GM18526 (cell line): ENCODE data around the gene RHCG.

Experiments used
- POLR2A ChIP-seq: IDR thresholded peaks from 3 replicates; pipeline ENCODE4 v1.6.1; 2011; ENCODE audit not compliant: insufficient read length; ENCODE audit errors: extremely low read depth

The RHCG gene

DNA sequence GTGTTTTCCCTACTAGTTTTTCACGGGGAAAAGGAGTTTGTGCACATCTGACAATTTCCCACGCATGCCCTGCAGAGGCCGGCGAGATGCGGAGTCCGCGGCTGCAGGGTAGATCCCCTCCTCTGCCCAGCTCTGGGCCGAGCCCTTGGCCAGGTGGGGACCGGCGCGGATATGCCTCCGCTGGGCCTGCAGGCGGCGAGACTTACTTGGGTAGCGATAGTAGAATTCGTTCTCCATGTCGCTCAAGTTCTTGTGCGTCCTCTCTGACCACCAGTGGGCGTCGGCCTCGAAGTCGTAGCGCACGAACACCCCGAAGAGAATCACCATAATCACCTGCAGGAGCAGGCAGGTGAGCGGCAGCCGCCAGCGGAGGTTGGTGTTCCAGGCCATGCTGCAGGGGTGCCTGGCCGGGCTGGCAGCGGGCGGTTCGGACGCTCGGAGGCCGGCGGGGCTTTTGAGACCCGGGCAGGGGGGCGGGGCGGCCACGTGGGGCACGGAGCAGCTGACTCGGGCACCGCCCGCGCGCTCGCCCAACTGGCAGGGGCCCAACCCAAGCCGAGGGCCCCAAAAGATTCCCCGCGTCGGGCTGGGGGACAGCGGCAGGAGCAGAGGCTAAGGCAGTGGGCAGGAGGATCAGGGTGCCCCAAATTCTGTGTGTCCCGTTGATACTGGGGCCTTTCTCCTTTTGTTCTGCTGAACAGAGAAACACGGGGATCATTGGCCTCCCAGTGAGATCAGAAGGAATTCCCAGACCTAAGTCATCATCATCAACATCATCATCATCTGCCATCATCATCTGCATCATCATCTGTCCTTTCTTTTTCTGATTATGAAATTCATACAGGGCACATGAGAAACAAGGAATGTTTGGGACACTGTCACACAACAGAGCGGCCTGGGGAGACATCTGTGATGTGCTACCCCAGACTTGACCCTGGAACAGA is at the start of gene RHCG:
TSS of gene RHCG (minus strand) at position 429 of the 944 bp plus-strand sequence. CDS start at position 390, 39 bp downstream.
- TF ChIP-seq POLR2A, result no peak

DNA sequence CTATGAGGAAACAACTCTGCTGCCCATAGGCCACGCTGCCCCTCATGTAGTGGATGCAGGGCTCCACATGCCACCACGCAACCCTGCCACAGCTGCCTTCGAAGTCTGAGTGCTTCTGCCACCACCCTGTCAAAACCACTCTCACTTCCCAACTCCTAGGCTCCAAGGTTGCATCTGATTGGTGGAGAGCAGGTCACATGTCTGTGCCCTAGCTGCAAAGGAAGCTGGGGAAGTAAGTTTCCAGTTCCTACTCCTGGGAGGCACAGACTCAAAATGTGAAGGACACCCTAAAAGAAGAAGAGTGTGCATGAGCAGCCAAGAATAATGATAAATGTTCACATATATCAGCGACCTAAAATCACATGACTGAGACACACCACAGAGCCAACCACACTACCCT is 47.0 kb upstream of the RHCG start:
- no peak for TF ChIP-seq POLR2A

DNA sequence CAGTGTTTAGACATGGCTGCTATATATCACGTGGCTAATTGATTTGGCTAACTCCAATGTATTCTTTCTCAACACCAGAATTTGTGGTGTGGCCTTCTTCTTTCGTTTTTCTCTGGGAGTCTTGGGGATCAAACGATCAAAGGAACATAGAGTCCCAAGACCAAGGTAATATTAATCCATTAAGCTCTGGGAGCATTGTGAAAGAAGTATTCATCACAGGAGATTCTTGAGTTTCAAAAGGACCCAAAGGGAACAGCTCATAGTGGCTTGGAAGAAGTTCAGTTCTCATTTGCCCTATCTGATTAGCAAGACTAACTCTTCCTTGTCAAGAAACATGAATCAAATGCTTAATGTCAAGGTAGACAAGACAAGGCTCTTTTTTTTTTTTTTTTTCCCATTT is 46.0 kb upstream of the RHCG start:
- TF ChIP-seq POLR2A, result no peak

DNA sequence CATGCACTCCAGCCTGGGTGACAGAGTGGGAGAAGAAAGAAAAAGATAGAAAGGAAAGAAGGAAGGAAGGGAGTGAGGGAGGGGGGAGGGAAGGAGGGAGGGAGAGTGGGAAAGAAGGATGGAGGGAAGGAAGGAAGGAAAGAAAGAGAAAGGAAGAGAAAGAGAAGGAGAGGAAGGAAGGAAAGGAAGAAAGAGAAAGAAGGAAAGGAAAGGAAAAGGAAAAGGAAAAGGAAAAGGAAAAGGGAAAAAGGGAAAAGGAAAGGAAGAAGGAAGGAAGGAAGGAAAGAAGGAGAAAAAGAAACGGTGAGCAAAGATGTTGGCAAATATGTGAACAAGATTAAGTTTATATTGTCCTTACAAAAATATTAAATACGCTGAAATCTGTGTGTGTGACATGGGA is 42.6 kb upstream of the RHCG start:
- no peak for TF ChIP-seq POLR2A

DNA sequence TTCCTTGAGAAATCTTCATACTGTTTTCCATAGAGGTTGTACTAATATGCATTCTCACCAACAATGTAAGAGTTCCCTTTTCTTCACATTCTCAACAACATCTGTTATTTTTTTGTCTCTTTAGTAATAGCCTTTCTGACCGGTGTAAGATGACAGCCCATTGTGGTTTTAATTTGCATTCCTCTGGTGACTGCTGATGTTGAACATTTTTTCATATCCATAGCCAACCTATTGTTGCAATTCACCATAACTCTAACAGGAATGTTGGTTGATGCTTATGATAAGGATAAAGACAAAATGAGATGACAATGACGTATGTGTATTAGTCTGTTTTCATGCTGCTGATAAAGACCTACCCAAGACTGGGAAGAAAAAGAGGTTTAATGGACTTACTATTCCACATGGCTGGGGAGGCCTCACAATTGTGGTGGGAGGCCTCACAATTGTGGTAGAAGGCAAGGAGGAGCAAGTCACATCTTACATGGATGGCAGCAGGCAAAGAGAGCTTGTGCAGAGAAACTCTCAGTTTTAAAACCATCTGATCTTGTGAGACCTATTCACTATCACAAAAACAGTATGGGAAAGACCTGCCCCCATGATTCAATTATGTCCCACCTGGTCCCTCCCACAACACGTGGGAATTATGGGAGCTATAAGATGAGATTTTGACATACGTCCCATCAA is 37.6 kb upstream of the RHCG start:
- no peak for TF ChIP-seq POLR2A

DNA sequence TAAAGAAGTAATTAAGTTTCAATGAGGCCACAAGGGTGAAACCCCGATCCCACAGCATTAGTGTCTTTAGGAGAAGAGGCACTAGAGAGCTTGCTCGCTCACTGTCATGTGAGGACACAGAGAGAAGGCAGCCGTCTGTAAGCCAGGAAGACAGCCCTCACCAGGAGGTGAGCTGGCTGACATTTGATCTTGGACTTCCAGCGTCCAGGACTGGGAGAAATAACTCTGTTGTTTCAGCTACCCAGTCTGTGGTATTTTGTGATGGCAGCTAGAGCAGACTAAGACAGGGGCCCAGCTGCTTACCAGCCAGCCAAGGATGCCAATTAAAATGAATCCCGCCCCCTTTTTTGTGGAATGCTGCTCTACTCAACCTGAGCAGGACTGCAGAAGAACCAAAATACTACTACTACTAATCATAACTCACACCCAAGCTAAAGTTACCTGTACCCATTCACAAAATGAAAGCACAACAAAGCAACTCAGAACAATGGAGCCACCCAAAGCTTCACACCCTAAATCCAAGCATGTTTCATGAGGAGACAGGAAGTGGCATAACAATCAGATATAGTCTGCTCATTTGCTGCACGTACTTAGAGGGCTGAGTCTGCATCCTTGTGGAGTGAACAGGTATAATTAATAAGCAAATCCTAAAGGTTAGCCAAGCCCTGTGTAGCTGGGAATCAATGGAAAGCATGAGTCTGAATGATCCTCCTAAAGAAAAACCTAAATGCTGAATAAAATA is 35.6 kb upstream of the RHCG start:
- TF ChIP-seq POLR2A, result no peak

DNA sequence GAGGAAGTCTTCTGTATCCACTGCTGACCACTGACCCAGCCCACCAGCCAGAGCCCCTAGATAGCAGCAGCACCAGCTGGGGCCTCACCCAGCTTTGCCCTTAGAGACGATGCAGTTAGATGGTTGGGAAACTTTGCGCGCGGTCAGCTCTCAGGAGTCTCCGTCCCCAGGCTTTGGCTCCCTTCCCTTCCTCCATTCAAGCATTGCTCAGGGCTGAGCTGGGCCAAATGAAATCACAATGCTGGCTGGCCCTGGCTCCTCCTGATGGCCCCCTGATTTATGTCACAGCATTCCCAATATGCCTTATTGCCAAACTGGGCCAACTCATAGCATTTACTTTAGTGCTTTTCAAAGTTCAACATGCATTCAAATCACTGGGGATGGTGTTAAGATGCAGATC is 34.6 kb upstream of the RHCG start:
- TF ChIP-seq POLR2A, result no peak

DNA sequence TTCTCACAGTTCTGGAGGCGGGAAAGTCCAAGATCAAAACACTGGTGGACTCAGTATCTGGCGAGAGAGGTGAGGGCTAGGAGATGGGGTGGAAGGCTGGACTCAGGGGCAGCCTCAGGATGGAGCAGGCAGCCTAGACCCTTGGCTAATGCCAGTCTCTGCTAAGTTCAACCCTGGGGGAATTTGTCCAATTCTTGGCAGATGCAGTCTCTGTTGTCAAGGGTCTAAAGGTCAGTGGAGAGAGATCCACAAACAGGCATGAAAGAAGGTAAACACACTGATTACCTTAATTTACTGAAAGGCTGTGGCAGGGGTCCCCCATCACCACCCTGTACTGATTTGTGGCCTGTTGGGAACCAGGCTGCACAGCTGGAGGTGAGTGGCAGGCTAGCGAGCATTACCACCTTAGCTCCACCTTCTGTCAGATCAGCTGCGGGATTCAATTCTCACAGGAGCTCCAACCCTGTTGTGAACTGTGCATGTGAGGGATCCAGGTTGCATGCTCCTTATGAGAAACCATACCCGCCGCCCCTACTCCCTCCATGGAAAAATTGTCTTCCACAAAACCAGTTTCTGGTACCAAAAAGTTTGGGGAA is 32.5 kb upstream of the RHCG start:
- TF ChIP-seq POLR2A, result no peak

DNA sequence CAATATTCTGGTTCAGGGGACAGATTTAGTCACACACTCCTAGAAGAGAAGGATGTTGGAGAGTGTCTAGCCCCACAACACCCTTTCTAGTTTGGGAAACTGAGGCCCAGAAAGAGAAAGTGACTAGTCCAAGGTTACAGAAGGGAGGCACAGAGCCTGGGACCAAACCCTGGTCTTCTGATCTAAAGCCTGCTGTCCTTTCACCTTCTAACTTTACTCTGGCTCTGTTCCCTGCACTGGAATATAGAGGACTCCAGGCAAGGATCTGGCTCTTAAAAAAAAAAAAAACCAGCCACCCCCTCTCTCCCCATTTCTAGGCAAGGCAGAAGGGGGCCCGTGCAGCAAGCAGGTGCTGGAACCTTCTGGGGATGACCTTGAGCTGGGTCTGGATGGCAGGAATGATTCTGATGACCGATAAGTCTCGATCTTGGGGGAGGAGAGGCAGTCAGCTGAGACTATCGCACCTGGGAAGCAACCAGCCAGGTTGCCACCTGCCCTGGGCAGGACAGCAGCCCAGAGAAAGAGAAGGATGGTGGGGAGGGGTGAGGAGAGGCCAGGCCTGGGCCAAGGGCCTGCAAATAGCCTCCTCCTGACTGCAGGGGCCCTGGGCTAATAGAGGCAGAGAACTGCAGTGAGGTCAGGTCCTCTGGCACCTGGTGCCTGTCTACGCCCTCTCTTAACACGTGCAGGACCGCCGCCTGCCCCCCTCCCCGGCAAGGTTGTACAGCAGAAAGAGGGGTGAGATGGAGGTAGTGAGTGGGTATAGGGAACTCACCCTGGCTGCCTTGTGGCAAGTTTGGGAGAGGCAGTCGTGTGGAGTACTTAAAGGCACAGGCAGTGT is 30.4 kb upstream of the RHCG start:
- TF ChIP-seq POLR2A, result no peak

DNA sequence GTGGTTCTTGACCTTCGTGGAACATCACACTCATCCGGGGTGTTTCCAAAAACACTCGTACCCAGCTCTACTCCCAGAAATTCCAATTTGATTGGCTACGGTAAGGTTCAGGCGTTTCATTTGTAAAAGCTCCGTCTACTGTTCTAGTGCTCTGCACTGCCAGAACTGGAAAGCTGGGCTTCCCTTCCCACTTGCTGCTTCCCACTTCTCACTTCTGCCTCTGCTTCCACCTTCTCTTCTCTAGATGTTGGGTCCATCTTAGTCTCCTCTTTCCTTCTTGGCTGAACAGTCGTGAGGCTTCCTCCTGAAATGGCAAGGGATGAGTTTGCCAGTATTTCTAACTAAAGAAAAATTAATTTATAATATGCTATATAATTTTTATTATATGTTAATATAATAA is 29.8 kb upstream of the RHCG start:
- TF ChIP-seq POLR2A, result no peak

DNA sequence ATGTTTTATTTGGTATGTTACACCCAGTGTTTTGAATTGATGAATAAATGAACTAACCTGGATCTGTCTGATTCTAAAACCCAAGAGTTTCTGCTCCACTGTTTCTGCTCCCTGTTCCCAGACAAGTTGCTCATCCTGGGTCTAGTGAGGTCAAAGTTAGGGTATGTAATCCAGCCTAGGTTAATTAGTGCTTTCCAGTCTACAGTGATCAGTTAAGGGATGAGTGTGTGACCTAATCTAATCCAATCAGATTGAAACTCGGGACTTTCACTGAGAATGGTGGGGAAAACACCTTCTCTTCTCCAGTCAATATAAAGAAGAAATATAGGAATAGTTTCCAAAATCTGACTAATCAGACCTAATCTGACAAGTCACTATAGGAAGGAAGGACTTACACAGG is 27.8 kb upstream of the RHCG start:
- TF ChIP-seq POLR2A, result no peak

DNA sequence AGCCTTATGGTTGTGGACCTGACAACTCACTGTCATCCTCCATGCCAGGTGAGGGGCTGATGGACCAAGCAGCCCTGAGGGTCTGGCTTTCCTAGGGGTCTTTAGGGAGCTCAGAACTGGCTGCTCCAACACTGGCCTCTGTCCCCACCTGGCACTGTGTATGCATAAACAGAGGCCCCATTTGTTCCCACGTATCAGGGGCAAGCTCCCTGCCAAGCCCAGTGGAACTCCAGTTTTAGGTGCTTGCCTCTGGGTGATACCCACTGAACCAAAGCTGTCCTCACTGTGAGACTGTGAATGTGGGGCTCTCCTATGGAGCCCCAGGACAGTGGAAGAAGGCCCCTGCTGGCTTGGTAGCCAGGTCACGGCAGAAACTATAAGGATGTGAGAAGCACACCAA is 26.7 kb upstream of the RHCG start:
- no peak for TF ChIP-seq POLR2A

DNA sequence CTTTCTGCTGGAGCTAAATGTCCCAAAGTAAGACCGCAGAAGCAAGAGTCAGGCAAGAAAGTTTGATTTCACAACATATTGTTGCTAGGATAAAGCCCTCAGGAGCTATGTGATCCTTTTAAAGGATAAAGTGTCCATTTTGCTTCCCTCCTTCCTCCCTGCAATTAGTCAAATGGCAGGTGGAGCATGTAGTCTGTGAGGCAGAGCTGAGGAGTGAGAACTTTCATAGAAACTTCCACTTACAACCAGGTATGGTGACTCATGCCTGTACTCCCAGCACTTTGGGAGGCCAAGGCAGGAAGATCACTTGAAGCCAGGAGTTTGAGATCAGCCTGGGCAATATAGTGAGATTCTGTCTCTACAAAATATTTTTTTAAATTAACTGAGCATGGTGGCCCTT is 25.2 kb upstream of the RHCG start:
- no peak for TF ChIP-seq POLR2A

DNA sequence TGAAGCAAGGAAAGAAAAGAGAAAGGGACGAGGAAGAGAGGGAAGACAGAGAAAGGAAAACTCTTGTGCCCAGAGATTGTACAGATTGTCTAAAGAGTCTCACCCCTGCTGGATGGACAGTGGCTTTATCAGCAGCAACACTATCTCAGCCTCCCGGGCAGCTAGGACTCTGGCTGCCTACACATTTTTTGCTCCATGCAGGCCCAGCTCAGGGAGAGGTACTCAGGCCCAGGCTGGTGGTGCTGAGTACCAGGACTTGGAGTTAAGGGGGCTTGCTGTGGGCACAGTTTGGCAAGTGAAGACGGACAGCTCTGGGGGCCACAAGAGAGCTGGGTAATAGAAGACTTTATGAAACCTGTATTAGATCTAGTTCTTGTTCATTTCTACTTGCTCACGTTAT is 19.1 kb upstream of the RHCG start:
- TF ChIP-seq POLR2A, result no peak
